Large intestine (tissue), 3 donors: Measurements from ENCODE around the gene CNTNAP2. TPM values are rescaled to one million over a fixed set of nuclear protein-coding genes. Genes with fewer than 3 reads are reported as not detected.

Experiments
- DNase-seq, 2 donors: peaks; one replicate each; pipeline versions ENCODE4 v3.0.0 to v3.0.0-alpha.2; 2013
- H3K27ac ChIP-seq: one replicate; pipeline ENCODE4 v1.5.1; 2013; ENCODE audit warnings: low read length
- H3K27me3 ChIP-seq: 2 replicates; pipeline ENCODE4 v1.6.1; 2013; ENCODE audit warnings: low read length; ENCODE audit not compliant: control insufficient read depth, insufficient read depth
- H3K36me3 ChIP-seq: 2 replicates; pipeline ENCODE4 v1.6.1; 2013; ENCODE audit warnings: low read length; ENCODE audit not compliant: control insufficient read depth, insufficient read depth
- H3K4me1 ChIP-seq: one replicate; pipeline ENCODE4 v1.6.1; 2013; ENCODE audit warnings: low read length; ENCODE audit not compliant: control insufficient read depth, insufficient read depth
- H3K4me3 ChIP-seq: one replicate; pipeline ENCODE4 v1.5.1; 2013; ENCODE audit warnings: low read length
- H3K9me3 ChIP-seq: one replicate; pipeline ENCODE4 v1.6.1; 2013; ENCODE audit warnings: mild to moderate bottlenecking, low read depth, low read length, moderate library complexity; ENCODE audit not compliant: control insufficient read depth
- WGBS: methylation state at CpG from one replicate; pipeline ENCODE4 v1.1.5; 2013; ENCODE audit warnings: low lambda C conversion rate; ENCODE audit not compliant: insufficient coverage; 5-methylcytosine and 5-hydroxymethylcytosine counted together
- polyA plus RNA-seq: library from polyadenylated mRNA; unstranded; fragments of 120-200 nt; gene quantifications from one replicate; pipeline ENCODE4 v1.2.1, GENCODE V29; 2013

Gene CNTNAP2
- polyA plus RNA-seq, 1 donor = 12.9 TPM

- Histone ChIP-seq H3K27ac (no peak overlapping the region), H3K9me3 (no peaks in the 10 kb centered on the region), H3K4me1 (no peaks in the 10 kb centered on the region), H3K36me3 (no peaks in the 10 kb centered on the region), H3K4me3 (no peak overlapping the region), H3K27me3 (no peaks in the 10 kb centered on the region)
- 50% methylated on average over 3 of the region's 8 CpGs for WGBS
- no peak for DNase-seq
Measured at GRCh38 chr7:148174376-148174775, 2057.8 kb downstream of the CNTNAP2 start.

- Histone ChIP-seq H3K27me3 (no peaks in the 10 kb centered on the region), H3K27ac (no peak overlapping the region), H3K9me3 (no peaks in the 10 kb centered on the region), H3K36me3 (no peaks in the 10 kb centered on the region), H3K4me3 (no peak overlapping the region), H3K4me1 (no peaks in the 10 kb centered on the region)
- WGBS = 100% methylated on average over 1 of the region's 2 CpGs
- no peak for DNase-seq
Measured at GRCh38 chr7:148175512-148175911, 2058.9 kb downstream of the CNTNAP2 start.

DNA sequence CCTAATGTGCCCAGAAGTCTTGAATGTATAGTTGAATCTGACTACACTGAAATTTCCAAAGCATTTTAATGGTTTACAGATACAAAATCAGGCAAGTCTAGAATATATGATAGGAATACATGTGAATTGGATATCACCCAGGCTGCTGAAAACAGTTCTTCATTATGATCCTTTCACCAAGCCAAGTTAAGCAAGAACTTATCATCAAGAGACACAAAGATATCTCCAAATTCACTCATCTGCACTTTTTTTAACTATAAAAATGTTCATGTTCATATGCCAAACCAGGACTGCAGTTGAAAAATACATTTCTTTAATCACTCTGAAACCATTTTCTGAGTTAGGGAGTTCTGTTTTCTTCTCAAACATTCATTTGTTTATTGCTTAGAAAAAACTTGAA lies 2061.4 kb downstream of the CNTNAP2 start:
- Histone ChIP-seq H3K36me3 (no peaks in the 10 kb centered on the region), H3K4me3 (no peak overlapping the region), H3K4me1 (no peaks in the 10 kb centered on the region), H3K27ac (no peak overlapping the region), H3K27me3 (no peaks in the 10 kb centered on the region), H3K9me3 (no peaks in the 10 kb centered on the region)
- DNase-seq = no peak

- Histone ChIP-seq H3K4me1 (no peaks in the 10 kb centered on the region), H3K4me3 (no peak overlapping the region), H3K36me3 (no peaks in the 10 kb centered on the region), H3K27ac (no peak overlapping the region), H3K9me3 (no peaks in the 10 kb centered on the region), H3K27me3 (no peaks in the 10 kb centered on the region)
- DNase-seq = no peak
Measured at GRCh38 chr7:148180075-148180474, 2063.5 kb downstream of the CNTNAP2 start.

- 40% methylated on average over 1 of the region's 5 CpGs for WGBS
- Histone ChIP-seq H3K4me3 (no peak overlapping the region), H3K4me1 (peaks cover 6% of the 10 kb centered on the region), H3K9me3 (no peaks in the 10 kb centered on the region), H3K27me3 (no peaks in the 10 kb centered on the region), H3K27ac (no peak overlapping the region), H3K36me3 (no peaks in the 10 kb centered on the region)
- no peak for DNase-seq
Measured at GRCh38 chr7:148182264-148182663, 2065.7 kb downstream of the CNTNAP2 start.

DNA sequence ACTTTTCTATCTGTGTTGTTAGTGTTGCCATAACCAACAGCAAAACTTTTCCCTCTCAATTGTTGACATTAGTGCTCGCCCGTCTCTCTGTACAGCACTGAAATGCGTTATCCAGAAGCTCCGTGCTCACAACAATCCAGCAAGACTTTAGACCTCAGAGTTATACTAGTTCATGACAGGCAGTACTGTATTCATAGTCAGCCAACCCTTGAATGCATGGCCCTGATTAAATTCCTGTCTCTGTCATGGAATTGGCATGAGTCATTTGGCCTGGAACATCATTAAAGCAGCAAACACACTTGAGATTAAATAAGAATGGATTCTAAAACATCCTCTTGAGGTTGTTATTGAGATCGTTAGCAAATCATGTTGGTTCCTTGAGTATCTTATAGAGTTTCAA lies 2068.4 kb downstream of the CNTNAP2 start:
- WGBS = no CpG with 5 or more reads among the region's 5 CpGs
- H3K27ac ChIP-seq = peak overlapping the region; percentile 46
- peak; percentile 74 to 82 for DNase-seq

GRCh38 chr7:148187471-148187870 lies 2070.9 kb downstream of the CNTNAP2 start:
- DNase-seq = no peak
- H3K36me3 ChIP-seq = no peaks in the 10 kb centered on the region
- H3K4me3 ChIP-seq = no peak overlapping the region
- H3K4me1 ChIP-seq = peaks cover 19% of the 10 kb centered on the region
- no peaks in the 10 kb centered on the region for H3K27me3 ChIP-seq
- H3K9me3 ChIP-seq = no peaks in the 10 kb centered on the region
- peak overlapping the region; percentile 25 for H3K27ac ChIP-seq
- 63% methylated on average over 4 of the region's 6 CpGs for WGBS

More for the DNA sequence above, 2068.4 kb downstream of the CNTNAP2 start:
- no peaks in the 10 kb centered on the region for H3K9me3 ChIP-seq
- H3K36me3 ChIP-seq = no peaks in the 10 kb centered on the region
- no peaks in the 10 kb centered on the region for H3K27me3 ChIP-seq
- H3K4me3 ChIP-seq = no peak overlapping the region
- H3K4me1 ChIP-seq = peaks cover 12% of the 10 kb centered on the region

DNA sequence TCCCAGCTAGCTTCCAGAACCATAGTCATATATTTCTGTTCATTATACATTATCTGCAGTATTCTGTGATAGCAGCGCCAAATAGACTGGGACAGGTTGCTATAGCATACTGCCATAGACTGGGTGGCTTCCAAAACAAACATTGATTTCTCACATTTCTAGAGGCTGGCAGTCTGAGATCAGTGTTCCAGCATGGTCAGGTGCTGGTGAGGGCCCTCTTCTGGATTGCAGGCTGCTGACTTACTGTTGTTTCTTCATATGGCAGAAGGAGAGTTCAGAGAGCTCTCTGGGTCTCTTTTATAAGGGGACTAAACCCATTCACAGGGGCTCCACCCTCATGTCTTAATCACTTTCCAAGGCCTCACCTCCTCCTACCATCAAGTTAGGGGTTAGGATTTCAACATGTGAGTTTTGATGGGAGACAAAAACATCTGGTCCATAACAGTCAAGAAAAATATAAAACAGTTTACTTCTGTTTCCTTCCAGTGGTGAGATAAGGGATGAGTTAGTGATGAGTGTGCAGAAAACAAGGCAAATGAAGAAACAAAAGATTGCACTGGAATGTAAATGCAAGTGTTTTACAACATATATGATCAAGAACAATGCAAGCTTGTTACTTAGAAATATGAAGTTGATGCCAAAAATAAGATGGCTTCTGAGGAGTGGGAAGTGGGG lies 2074.9 kb downstream of the CNTNAP2 start:
- peaks cover 16% of the 10 kb centered on the region for H3K4me1 ChIP-seq
- H3K4me3 ChIP-seq = no peak overlapping the region
- WGBS = 60% methylated on average over 1 of the region's 1 CpG
- no peaks in the 10 kb centered on the region for H3K9me3 ChIP-seq
- H3K27ac ChIP-seq = peak overlapping the region; percentile 45
- no peaks in the 10 kb centered on the region for H3K27me3 ChIP-seq
- peak in 1 of 2 donors; percentile 56 for DNase-seq
- no peaks in the 10 kb centered on the region for H3K36me3 ChIP-seq

DNA sequence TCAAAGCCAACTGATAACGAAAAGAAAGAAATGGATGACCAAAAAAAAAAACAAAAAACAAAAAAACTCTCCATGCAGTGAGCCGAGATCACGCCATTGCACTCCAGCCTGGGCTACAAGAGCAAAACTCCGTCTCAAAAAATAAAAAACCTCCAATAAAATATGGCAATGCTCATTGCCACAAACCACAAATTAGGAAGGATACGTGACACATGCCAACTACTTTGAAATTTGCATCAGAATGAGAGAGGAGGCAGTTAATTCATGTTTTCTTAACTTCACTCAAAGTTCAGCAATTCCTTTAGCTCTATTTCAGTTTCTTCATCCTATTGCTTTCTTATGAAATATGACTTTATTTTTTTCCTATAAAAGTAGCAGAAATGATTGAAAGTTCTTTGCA lies 2075.9 kb downstream of the CNTNAP2 start:
- Histone ChIP-seq H3K27me3 (no peaks in the 10 kb centered on the region), H3K4me1 (peaks cover 13% of the 10 kb centered on the region), H3K36me3 (no peaks in the 10 kb centered on the region), H3K4me3 (no peak overlapping the region), H3K27ac (no peak overlapping the region), H3K9me3 (no peaks in the 10 kb centered on the region)
- no CpG with 5 or more reads among the region's 5 CpGs for WGBS
- DNase-seq = no peak

- DNase-seq = peak; percentile 35 to 56
- no peak overlapping the region for H3K27ac ChIP-seq
- no CpG with 5 or more reads among the region's 3 CpGs for WGBS
Measured at GRCh38 chr7:148201992-148202391, 2085.4 kb downstream of the CNTNAP2 start.

GRCh38 chr7:148204639-148205304 lies 2088.2 kb downstream of the CNTNAP2 start:
- DNase-seq = peak; percentile 67 to 70
- no peaks in the 10 kb centered on the region for H3K9me3 ChIP-seq
- H3K27ac ChIP-seq = peak overlapping the region; percentile 30
- H3K4me1 ChIP-seq = no peaks in the 10 kb centered on the region
- whole genome bisulfite sequencing = 100% methylated on average over 2 of the region's 9 CpGs
- no peaks in the 10 kb centered on the region for H3K27me3 ChIP-seq
- H3K4me3 ChIP-seq = no peak overlapping the region
- H3K36me3 ChIP-seq = no peaks in the 10 kb centered on the region

More at GRCh38 chr7:148201992-148202391, 2085.4 kb downstream of the CNTNAP2 start:
- H3K27me3 ChIP-seq = no peaks in the 10 kb centered on the region
- H3K9me3 ChIP-seq = no peaks in the 10 kb centered on the region
- no peaks in the 10 kb centered on the region for H3K4me1 ChIP-seq
- no peaks in the 10 kb centered on the region for H3K36me3 ChIP-seq
- no peak overlapping the region for H3K4me3 ChIP-seq
